GM21825 (cell line): ENCODE results near the gene WDR91.
"Not testable (repeated sequence)": the region's sequence is repeated elsewhere in the genome, so short reads cannot be mapped to it uniquely, and the experiment has no call there.

Experiments
- ATAC-seq: cut with Tn5 transposase; IDR thresholded peaks from one replicate; pipeline ENCODE4 v1.9.1; 2021; ENCODE audit warnings: mild to moderate bottlenecking, moderate library complexity; ENCODE audit not compliant: unreplicated experiment

The WDR91 gene

GRCh38 chr7:135234095-135234494 lies 22.8 kb upstream of the WDR91 start:
- not testable (repeated sequence) for ATAC-seq

- ATAC-seq: no peak
These were observed 22.2 kb upstream of the WDR91 start, which contains the start of gene STRA8 for GRCh38 chr7:135233570-135233969. STRA8 (plus strand) TSS chr7:135233838; CDS start chr7:135240525, 6,687 bp downstream.

GRCh38 chr7:135232720-135233119 lies 21.4 kb upstream of the WDR91 start:
- ATAC-seq: no peak

GRCh38 chr7:135232087-135232486 lies 20.8 kb upstream of the WDR91 start:
- no peak for ATAC-seq

GRCh38 chr7:135231686-135232085 lies 20.4 kb upstream of the WDR91 start:
- no peak for ATAC-seq

- ATAC-seq: no peak
These were observed 12.7 kb upstream of the WDR91 start for GRCh38 chr7:135224027-135224426.

- ATAC-seq: no peak
These were observed 6.6 kb upstream of the WDR91 start for GRCh38 chr7:135217645-135218509.

- no peak for ATAC-seq
These were observed 4.4 kb upstream of the WDR91 start for GRCh38 chr7:135215698-135216097.

GRCh38 chr7:135215180-135215579 lies 3.9 kb upstream of the WDR91 start:
- ATAC-seq: no peak

- ATAC-seq: no peak
These were observed 2.5 kb upstream of the WDR91 start for GRCh38 chr7:135213831-135214230.

GRCh38 chr7:135211946-135212685 lies 790 bp upstream of the WDR91 start:
- not testable (repeated sequence) for ATAC-seq

GRCh38 chr7:135210888-135211178 lies 493 bp downstream of the WDR91 start:
- ATAC-seq: no peak

- ATAC-seq: no peak
These were observed 2.0 kb downstream of the WDR91 start for GRCh38 chr7:135209225-135209834.

GRCh38 chr7:135208102-135208793 lies 3.1 kb downstream of the WDR91 start:
- ATAC-seq: no peak

- ATAC-seq: no peak
These were observed 3.8 kb downstream of the WDR91 start for GRCh38 chr7:135207406-135208101.

GRCh38 chr7:135206941-135207391 lies 4.4 kb downstream of the WDR91 start:
- peak; percentile 32 for ATAC-seq

GRCh38 chr7:135205850-135206249 lies 5.5 kb downstream of the WDR91 start:
- no peak for ATAC-seq

- no peak for ATAC-seq
These were observed 6.5 kb downstream of the WDR91 start for GRCh38 chr7:135204876-135205275.

- no peak for ATAC-seq
These were observed 7.0 kb downstream of the WDR91 start for GRCh38 chr7:135204341-135204749.

- ATAC-seq: no peak
These were observed 10.0 kb downstream of the WDR91 start for GRCh38 chr7:135201350-135201749.
